ENCODE data around the gene IL25. TPM values are rescaled to one million over a fixed set of nuclear protein-coding genes. Genes with fewer than 3 reads are reported as not detected.

IL25 gene
- total RNA-seq, 1 donor from 2014 or later = not detected

Other genes with a start within 250 kb of the IL25 start
- gene SLC7A8, start 189.1 kb upstream of the IL25 start, total RNA-seq = 0.25 TPM in 1 of 2 replicates, not detected in the other
- gene RNF212B, start 134.9 kb upstream of the IL25 start, total RNA-seq = not detected in 2 replicates
- 11.9 and 13.6 TPM in 2 replicates for gene HOMEZ, start 86.7 kb upstream of the IL25 start, total RNA-seq
- 23.5 and 26.6 TPM in 2 replicates for gene PPP1R3E, start 70.0 kb upstream of the IL25 start, total RNA-seq
- 5.0 and 5.4 TPM in 2 replicates for gene BCL2L2, start 66.0 kb upstream of the IL25 start, total RNA-seq
- gene PABPN1, start 51.4 kb upstream of the IL25 start, total RNA-seq = 193 TPM in 2 replicates
- gene SLC22A17, start 19.9 kb upstream of the IL25 start, total RNA-seq = 3.6 and 3.8 TPM in 2 replicates
- gene EFS, start 7.6 kb upstream of the IL25 start, total RNA-seq = not detected in 2 replicates
- not detected in 2 replicates for gene CMTM5, start 4.2 kb downstream of the IL25 start, total RNA-seq
- 0.56 and 1.2 TPM in 2 replicates for gene MYH6, start 35.5 kb downstream of the IL25 start, total RNA-seq
- 0.17 TPM in 2 replicates for gene MYH7, start 62.9 kb downstream of the IL25 start, total RNA-seq
- gene NGDN, start 96.9 kb downstream of the IL25 start, total RNA-seq = 51.7 and 57.8 TPM in 2 replicates
- gene ZFHX2, start 179.0 kb downstream of the IL25 start, total RNA-seq = 2.9 and 3.2 TPM in 2 replicates
- gene THTPA, start 183.5 kb downstream of the IL25 start, total RNA-seq = 16.8 and 17.7 TPM in 2 replicates
- gene AP1G2, start 195.0 kb downstream of the IL25 start, total RNA-seq = 254 and 259 TPM in 2 replicates
- 0.07 TPM in 1 of 2 replicates, not detected in the other for gene JPH4, start 206.0 kb downstream of the IL25 start, total RNA-seq

All from T-helper 1 cell treated with Interleukin-12 subunit alpha and Interleukin-12 subunit beta and Interleukin-4 antibody, amounts not matched to agents 30 ng/mL and 1 ng/mL, for 36 hours (primary cell).